Measurements from ENCODE around the gene PPAN.

The PPAN gene

DNA sequence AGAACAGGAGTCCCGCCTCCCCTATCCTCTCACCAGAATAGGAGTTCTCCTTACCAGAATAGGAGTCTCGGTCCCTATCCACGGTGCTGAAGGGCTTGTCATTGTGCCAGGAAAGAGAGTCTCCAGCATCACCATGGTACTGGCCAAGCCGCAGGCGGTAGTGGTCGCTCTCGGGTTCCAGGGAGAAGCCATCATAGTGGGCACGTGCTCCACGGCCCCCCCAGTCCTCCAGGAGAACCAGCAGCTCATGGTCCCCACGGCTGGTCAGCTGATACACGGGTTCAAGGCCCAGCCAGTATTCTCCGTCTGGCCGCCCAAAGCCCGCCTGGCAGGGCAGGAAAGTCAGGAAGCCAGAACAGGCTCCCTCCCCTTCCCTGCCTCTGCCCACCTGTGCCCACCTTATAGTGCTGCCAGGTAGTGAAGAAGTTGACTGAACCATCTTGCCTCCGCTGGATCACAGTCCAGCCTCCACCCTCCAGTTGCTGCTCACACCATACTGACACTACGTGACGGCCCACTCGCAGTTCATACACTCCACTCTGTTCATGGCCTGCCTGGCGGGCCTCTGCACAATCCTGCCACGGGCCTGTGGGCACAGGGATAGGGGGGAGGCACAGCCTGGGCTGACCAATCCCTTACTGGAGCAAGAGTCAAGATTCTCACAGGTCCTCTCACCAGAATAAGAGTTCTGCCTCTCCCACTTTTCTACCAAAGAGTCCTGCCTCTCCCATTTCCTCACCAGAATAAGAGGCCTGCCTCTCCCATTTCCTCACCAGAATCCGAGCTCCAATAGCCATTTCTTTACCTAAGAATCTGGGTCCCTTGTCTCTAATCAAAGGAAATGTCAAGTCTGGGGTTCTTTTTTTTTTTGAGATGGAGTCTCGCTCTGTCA lies 12.6 kb upstream of the PPAN start:
- no peak for DNase-seq

DNA sequence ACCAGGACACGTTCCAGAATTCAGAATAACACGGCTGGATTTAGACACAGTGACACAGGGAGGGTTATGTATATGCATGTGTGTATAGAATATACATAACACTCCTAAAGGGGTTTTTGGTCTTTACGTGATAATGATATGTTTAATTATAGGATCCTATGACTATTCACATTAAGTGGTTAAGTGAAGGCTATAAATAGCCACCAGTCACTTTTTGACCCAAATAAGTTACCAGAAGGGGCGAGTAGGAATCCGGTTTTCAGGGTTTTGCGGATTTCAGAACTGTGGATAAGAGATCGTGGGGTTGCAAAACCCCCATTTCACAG lies 10.6 kb upstream of the PPAN start:
- no peak for DNase-seq

DNA sequence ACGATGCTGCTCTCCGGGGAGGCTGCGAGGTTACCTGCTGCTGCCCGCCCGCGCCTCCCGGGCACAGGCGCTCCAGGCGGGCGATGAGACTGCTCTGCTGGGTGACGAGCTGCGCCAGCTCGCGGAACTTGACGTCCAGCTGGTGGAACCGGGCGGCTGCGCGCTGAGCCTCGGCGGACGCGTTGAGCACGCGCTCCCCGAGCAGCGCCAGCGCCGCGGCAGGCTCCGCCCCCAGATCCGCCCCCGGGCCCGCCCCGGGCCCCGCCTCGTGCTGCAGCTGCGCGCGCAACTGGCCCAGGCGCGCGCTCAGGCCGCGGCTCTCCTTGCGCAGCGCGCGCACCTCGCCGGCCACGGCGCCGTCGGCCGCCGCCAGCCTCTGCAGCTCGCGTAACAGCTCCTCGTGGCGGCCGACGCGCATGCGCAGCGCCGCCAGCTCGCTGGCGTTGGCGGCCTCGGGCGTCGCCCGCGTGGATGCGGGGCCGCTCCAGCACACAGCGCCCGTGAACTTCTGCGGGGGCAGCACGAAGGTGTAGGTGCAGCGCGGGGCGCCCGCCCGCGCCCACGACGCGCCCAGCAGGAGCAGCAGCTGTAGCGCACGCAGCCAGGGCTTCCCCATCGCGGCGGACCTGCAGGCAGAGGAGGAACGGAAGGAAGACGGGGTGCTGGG lies 10.1 kb upstream of the PPAN start:
- DNase-seq: peak; percentile 90

DNA sequence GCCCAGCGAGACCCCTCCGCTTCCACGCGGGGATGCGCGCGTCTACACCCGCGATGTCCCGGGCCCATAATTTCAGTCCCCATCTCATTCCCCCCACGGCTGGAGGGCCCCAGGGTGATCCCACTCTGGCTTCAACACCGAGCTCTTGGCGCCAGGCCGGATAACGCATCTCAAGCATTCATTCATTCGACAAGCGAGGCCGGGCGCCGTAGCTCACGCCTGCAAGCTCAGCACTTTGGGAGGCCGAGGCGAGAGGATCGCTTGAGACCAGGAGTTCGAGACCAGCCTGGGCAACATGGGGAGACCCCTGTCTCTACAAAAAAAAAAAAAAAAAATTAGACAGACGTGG lies 9.6 kb upstream of the PPAN start:
- DNase-seq: no peak

DNA sequence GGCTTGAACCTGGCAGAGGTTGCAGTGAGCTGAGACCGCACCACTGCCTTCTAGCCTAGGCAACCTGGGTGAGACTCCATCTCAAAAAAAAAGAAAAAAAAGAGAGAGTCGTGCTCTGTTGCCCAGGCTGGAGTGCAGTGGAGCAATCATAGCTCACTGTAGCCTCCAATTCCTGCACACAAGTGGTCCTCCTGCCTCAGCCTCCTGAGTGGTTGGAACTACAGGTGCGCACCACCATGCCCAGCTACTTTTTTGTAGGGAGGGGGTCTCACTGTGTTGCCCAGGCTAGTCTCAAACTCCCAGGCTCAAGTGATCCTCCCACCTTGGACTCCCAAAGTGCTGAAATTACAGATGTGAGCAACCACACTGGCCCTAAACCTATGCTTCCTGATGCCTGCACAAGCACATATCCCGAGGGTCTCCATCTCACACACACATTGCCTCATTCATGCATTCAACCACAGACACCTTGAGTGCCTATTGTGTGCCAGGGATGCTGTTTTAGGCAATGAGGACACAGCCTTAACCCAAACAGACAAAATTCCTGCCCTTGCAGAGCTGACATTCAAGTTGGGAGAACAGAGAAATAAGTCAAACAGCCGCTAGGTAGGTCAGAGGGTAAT lies 5.9 kb upstream of the PPAN start:
- DNase-seq: no peak

DNA sequence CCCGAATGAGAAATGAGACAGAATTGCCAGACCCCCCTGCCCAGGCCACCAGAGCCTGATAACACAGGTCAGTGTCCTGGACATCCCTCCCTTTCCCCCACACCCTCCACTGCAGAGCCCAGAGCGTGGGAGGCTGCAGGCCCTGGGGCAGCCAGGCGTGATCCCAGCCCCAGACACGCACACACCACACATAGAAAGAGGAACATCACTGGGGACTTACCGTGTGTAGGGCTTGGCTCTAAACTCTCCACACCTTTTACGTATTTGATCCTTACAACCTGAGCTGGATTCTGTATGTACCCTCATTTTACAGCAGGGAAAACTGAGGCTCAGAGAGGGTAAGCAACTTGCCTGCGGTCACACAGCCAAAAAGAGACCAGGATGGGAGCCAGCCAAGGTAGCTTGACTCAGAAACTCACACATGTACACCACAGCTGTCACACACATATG lies 3.4 kb upstream of the PPAN start:
- DNase-seq: no peak

DNA sequence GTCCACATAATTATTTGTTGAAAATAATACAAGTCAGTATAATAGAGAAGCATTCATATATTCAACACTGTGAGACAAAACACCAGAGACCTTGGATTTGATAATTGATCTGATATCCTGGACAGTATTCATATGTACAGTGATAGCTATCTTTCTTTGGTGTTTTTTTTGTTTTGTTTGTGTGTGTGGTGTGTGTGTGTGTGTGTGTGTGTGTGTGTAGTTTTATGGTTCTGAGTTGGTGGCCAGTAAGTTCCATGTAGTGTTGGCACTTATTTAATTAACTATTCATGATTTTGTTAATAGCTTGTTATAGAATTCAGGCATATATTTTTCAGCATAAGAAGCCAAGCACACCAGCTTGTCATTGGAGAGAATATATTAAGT lies 2.0 kb upstream of the PPAN start:
- no peak for DNase-seq

DNA sequence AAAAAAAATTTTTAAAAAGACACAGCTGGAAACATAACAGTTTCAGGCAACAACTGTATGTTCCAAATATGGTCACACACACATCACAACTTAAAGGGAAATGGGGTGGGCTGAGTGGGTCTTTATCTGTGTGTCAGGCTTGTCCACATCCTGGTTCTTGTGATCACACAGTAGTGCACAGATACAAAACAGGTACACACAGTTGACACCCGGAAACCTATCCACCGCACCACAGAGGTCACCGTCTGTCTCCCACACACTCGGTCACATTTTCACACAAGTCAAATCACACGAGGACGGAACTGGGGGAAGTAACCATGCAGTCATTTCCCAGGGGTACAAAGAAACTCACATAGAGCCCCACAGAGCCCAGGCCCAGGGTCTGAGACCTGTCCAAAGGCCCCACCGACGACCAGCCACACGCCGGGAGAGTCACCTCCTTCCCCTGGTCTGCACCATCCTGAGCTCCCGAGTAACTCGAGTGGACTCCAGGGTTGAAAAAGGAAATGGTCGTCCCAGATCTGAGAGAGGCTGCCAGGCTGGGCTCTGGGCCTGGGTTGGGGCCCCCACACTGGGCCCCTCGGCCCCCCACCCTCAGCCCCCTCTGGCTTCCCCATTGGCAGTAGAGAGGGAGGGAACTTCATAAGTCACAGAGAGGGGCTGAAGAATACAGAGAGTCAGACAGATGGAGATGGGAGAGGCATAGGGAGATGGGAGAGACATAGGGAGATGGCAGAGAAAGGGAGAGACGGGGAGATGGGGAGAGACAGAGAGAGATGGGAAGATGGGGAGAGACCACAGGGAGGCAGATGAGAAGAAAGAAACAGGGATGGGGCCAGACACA lies 1.3 kb upstream of the PPAN start:
- peak; percentile 81 for DNase-seq

DNA sequence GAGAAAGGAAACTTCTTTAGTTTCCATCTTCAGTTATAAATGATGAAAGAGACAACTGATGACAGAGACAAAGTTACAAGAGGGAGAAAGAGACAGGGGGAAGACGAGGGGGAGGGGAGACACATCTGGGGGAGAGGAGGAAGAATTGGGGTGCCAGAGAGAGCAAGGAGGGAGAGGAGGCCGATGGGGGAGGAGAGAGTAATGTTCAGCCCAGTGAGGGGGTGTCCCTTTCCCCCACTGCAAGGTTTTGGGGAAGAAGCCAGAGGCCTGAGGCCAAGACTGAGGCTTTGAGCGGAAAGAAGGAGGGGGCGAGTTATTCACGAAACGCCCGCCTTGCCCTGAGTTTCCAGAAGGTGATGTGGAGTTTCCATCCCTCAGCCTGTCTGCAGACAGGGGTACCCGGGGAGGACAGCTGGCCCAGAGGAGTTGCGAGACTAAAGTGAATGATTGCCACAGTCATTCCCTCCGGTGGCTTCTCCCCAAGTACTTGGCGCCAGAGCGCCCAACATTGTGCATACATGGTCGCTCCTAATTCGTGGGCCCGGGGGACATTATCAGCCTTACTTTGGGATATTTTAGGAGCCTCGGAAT lies 558 bp upstream of the PPAN start:
- DNase-seq: peak; percentile 38

DNA sequence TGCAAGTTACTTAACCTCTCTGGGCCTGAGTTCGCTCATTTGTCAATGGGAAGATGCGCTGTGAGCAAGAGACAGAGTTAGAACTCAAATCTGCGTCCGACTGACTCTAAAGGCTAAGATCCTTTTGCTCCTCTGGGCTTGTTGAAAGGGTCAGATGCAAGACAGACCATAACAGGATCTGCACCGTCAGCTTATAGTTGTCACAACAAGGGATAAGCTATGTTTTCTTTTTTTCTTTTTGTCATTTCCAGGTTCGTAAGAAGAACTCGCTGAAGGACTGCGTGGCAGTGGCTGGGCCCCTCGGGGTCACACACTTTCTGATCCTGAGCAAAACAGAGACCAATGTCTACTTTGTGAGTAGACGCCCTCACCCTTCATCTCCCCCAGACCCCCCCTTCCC lies 1.1 kb downstream of the PPAN start:
- no peak for DNase-seq

DNA sequence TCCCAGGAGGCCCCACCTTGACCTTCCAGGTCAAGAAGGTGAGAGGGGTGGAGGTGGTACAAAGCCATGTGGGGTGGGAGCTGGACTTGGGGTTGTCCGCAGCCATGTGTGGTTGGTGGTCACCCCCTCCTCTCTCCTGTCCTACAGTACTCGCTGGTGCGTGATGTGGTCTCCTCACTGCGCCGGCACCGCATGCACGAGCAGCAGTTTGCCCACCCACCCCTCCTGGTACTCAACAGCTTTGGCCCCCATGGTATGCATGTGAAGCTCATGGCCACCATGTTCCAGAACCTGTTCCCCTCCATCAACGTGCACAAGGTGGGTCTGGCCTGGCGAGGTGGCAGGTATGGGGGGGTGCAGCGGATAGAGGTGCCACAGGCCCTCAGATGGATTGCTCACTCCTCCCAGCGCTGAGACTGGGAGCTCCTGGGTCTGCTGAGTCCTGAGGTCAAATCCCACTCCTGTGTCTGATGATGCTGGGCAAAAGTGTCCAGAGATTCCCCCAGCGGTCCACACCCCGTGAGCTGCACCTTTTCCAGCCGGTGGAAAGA lies 1.7 kb downstream of the PPAN start:
- no peak for DNase-seq

DNA sequence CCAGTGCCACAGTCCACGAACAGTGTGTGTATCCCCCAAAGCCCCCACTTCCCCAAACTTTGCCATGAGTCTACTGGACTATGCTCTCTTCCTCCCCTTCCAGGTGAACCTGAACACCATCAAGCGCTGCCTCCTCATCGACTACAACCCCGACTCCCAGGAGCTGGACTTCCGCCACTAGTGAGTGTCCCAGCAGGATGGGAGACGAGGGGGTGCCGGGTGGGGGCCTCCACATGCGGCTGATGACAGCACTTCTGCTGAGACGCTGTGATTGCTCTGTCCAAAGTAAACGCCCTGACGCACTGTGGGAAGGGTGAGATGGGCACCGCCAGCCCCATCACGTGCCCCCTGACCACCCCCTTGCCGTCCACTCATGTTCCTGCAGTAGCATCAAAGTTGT lies 3.4 kb downstream of the PPAN start:
- DNase-seq: no peak

DNA sequence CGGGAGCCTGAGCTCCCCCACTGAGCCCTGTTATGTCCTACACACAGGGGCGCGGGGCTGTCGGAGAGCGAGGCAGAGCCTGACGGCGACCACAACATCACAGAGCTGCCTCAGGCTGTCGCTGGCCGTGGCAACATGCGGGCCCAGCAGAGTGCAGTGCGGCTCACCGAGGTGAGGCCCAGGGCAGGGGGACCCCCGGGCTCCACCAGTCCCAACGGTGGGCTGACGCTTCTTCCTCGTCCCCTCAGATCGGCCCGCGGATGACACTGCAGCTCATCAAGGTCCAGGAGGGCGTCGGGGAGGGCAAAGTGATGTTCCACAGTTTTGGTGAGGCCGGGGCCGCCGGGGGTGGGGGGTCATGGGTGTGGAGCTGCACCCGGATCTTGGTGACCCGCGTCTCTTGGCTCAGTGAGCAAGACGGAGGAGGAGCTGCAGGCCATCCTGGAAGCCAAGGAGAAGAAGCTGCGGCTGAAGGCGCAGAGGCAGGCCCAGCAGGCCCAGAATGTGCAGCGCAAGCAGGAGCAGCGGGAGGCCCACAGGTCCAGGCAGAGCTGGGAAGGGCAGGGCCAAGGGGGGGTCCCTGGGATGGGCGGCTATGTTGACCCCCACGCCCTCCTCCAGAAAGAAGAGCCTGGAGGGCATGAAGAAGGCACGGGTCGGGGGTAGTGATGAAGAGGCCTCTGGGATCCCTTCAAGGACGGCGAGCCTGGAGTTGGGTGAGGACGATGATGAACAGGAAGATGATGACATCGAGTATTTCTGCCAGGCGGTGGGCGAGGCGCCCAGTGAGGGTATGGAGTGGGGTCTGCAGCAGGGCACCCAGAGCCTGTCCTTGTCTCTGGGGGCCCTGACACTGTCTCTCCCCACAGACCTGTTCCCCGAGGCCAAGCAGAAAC lies 4.2 kb downstream of the PPAN start:
- DNase-seq: no peak

DNA sequence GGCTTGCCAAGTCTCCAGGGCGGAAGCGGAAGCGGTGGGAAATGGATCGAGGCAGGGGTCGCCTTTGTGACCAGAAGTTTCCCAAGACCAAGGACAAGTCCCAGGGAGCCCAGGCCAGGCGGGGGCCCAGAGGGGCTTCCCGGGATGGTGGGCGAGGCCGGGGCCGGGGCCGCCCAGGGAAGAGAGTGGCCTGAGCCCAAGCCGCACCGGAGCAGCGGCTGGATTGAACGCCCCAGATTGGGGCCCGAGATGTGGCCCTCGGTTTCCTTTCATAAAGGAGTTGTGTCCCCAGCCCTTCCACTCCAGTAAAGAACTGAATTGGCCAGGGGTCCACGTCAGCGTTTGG lies 4.8 kb downstream of the PPAN start:
- DNase-seq: no peak

DNA sequence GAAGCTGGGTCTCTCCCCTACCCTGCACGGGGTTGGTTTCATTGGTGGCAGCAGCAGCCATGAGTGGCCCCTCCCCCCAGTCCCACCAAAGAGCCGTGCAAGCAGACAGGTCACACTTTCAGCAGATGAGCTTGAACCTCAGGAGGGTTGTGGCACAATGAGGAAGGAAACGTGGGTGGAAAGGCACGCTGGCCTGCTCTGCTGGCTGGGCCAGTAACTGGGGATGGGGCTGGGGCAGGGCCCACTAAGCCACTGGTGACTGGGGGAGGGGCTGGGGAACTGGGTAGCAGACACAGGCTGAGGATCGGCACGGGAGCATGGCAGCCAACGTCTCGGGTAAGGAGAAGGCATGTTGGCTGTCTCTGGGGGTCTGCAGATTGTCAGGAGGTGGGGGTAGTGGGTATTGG lies 5.2 kb downstream of the PPAN start, which contains the start of gene P2RY11:
Gene P2RY11 (plus strand): TSS at position 289 of the 407 bp plus-strand sequence. CDS start 29 bp downstream, at position 318.
- DNase-seq: no peak

DNA sequence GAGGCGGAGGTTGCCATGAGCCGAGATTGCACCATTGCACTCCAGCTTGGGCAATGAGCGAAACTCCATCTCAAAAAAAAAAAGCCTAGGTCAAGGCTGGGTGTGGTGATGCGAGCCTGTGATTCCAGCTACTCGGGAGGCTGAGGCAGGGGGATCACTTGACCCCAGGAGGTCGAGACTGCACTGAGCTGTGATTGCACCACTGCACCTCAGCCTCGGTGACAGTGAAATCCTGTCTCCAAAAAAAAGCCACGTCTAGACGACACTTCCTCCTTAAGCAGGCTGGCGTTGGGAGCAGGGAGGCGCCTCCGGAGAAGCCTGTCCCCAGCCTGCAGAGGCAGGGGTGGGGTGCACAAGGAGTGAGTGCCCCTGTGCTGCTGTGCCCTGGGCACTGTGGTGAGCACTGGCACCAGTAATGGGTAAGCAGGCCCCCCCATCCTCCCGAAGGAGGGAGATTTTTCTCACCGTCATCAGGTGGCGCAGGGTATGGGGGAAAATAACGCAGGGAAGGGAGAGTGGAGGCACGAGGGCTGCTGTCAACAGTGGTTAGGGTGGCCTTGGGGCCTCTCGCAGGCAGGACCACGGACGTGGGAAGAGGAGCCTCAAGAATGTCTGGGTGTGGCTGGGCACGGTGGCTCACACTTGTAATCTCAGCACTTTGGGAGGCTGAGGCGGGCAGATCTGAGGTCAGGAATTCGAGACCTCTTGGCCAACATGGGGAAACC lies 6.0 kb downstream of the PPAN start:
- DNase-seq: no peak

DNA sequence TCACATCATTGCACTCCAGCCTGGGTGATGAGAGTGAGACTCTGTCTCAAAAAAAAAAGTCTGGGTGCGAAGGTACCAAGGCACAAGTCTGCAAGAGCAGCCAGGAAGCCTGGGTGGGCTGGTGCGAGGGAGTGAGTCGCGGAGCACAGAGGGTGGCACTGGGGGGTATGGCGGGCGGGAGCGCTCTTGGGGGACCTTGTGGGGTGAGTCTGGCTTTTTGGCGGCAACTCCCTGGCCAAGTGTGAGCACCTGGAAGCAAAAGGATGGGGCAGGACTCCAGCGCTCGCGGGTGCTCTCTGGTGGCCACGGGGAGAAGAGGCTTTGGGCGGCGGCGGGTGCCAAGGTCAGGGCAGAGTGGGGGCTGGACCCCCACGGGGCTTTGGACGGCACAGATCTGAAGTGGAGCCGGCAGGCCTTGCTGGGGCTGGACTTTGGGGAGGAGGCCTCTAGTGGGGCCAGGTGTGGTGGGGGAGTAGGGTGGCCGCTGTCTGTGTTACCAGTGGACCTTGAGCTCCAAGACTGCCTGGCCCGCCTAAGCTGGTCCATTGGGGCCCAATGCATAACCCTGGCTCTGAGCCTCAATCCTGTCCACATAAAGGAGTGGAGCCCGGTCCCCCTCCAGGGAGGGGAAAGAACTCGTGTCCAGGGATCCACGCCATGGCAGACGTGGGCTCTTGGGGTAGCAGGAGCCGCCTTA lies 6.9 kb downstream of the PPAN start:
- peak; percentile 63 for DNase-seq

DNA sequence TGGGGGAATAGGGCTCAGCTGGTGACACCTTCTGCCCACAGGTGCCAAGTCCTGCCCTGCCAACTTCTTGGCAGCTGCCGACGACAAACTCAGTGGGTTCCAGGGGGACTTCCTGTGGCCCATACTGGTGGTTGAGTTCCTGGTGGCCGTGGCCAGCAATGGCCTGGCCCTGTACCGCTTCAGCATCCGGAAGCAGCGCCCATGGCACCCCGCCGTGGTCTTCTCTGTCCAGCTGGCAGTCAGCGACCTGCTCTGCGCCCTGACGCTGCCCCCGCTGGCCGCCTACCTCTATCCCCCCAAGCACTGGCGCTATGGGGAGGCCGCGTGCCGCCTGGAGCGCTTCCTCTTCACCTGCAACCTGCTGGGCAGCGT lies 7.4 kb downstream of the PPAN start:
- no peak for DNase-seq

DNA sequence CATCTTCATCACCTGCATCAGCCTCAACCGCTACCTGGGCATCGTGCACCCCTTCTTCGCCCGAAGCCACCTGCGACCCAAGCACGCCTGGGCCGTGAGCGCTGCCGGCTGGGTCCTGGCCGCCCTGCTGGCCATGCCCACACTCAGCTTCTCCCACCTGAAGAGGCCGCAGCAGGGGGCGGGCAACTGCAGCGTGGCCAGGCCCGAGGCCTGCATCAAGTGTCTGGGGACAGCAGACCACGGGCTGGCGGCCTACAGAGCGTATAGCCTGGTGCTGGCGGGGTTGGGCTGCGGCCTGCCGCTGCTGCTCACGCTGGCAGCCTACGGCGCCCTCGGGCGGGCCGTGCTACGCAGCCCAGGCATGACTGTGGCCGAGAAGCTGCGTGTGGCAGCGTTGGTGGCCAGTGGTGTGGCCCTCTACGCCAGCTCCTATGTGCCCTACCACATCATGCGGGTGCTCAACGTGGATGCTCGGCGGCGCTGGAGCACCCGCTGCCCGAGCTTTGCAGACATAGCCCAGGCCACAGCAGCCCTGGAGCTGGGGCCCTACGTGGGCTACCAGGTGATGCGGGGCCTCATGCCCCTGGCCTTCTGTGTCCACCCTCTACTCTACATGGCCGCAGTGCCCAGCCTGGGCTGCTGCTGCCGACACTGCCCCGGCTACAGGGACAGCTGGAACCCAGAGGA lies 7.9 kb downstream of the PPAN start:
- no peak for DNase-seq

Measured in hematopoietic multipotent progenitor cell treated with erythropoietin and hydrocortisone succinate and interleukin-3 and kit ligand, for 8 days (in vitro differentiated cells).